ENCODE data around the gene EEF2K.

DNA sequence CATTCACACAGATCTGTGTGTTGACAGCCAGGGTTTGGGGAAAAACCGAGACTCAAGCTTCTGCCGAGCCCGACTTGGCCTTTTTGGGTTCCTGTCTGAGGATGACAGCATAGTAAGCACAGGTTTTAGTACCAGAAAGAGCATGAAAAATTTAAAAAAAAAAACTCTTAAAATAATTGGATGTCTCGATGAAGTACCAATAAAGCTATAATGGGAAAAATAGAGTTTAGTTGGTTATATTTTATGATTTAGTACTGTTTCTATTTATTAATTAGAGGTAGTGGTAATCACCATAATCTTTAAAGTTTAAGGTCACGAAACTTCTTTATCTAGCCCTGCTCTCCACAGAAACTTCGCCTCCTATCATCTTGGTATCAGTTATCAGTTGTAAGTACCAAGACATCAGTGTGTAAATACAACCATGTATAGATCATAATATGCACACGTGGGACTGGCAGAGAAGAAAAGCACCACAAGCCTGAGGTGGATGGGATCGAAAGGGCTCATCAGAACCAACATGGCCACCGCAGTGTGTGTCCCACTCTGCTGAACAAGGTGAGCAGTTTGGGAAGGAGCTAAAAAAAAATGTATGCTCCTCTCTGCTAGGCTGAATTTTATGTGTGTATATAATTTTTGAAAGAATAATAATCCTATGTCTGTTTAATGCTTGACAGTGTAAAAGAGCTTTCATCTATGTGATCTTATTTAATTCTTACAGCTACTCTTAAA, 14.4 kb upstream of the EEF2K start:
- TF ChIP-seq, protein P1, sequence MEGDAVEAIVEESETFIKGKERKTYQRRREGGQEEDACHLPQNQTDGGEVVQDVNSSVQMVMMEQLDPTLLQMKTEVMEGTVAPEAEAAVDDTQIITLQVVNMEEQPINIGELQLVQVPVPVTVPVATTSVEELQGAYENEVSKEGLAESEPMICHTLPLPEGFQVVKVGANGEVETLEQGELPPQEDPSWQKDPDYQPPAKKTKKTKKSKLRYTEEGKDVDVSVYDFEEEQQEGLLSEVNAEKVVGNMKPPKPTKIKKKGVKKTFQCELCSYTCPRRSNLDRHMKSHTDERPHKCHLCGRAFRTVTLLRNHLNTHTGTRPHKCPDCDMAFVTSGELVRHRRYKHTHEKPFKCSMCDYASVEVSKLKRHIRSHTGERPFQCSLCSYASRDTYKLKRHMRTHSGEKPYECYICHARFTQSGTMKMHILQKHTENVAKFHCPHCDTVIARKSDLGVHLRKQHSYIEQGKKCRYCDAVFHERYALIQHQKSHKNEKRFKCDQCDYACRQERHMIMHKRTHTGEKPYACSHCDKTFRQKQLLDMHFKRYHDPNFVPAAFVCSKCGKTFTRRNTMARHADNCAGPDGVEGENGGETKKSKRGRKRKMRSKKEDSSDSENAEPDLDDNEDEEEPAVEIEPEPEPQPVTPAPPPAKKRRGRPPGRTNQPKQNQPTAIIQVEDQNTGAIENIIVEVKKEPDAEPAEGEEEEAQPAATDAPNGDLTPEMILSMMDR (IDR thresholded peaks at IDR 0.05) = no peak
- TF ChIP-seq POLR2A (IDR thresholded peaks at IDR 0.05) = no peak

Measured in thyroid gland (tissue), 4 donors.